ENCODE data around the gene ZNF487. TPM values are rescaled to one million over a fixed set of nuclear protein-coding genes. Genes with fewer than 3 reads are reported as not detected.

The ZNF487 gene
- total and polyA plus RNA-seq, 2 of the 13 experiments (the other 11 are each of a cell fraction or from before 2014, with no cell fraction given): 7.4 to 8.8 TPM

- TF ChIP-seq ATF7 (IDR thresholded peaks at IDR 0.05): no peak
- TF ChIP-seq ATF7 (CRISPR knock-in tag; IDR thresholded peaks at IDR 0.05): no peak; the same call in 1 of the 2 replicates
- no peak for TF ChIP-seq DPF2 (CRISPR knock-in tag; IDR thresholded peaks at IDR 0.05; ENCODE audit: borderline replicate concordance, low read depth)
- TF ChIP-seq RFXAP (CRISPR knock-in tag; IDR thresholded peaks at IDR 0.05; ENCODE audit: borderline replicate concordance): 0 out of 2 replicates have a peak, but pooled peaks have one; percentile 38
- peak; percentile 73 for TF ChIP-seq POLR2AphosphoS5 (IDR thresholded peaks at IDR 0.05; ENCODE audit: low read depth, low read length)
- TF ChIP-seq ZSCAN25 (CRISPR knock-in tag; IDR thresholded peaks at IDR 0.05): peak; percentile 86
- TF ChIP-seq, protein P1, sequence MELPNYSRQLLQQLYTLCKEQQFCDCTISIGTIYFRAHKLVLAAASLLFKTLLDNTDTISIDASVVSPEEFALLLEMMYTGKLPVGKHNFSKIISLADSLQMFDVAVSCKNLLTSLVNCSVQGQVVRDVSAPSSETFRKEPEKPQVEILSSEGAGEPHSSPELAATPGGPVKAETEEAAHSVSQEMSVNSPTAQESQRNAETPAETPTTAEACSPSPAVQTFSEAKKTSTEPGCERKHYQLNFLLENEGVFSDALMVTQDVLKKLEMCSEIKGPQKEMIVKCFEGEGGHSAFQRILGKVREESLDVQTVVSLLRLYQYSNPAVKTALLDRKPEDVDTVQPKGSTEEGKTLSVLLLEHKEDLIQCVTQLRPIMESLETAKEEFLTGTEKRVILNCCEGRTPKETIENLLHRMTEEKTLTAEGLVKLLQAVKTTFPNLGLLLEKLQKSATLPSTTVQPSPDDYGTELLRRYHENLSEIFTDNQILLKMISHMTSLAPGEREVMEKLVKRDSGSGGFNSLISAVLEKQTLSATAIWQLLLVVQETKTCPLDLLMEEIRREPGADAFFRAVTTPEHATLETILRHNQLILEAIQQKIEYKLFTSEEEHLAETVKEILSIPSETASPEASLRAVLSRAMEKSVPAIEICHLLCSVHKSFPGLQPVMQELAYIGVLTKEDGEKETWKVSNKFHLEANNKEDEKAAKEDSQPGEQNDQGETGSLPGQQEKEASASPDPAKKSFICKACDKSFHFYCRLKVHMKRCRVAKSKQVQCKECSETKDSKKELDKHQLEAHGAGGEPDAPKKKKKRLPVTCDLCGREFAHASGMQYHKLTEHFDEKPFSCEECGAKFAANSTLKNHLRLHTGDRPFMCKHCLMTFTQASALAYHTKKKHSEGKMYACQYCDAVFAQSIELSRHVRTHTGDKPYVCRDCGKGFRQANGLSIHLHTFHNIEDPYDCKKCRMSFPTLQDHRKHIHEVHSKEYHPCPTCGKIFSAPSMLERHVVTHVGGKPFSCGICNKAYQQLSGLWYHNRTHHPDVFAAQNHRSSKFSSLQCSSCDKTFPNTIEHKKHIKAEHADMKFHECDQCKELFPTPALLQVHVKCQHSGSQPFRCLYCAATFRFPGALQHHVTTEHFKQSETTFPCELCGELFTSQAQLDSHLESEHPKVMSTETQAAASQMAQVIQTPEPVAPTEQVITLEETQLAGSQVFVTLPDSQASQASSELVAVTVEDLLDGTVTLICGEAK (IDR thresholded peaks at IDR 0.05): no peak
- TF ChIP-seq, protein P1 (CRISPR knock-in tag; IDR thresholded peaks at IDR 0.05): peak; percentile 66
- TF ChIP-seq CAMTA2 (CRISPR knock-in tag; IDR thresholded peaks at IDR 0.05; ENCODE audit: borderline replicate concordance): peak; percentile 37; the same call in 1 of the 2 replicates
- TF ChIP-seq NFKB2 (CRISPR knock-in tag; IDR thresholded peaks at IDR 0.05; ENCODE audit: borderline replicate concordance): peak; percentile 87; the same call in 1 of the 2 replicates
- peak; percentile 70; the same call in 1 of the 2 replicates for TF ChIP-seq KMT2B (CRISPR knock-in tag; IDR thresholded peaks at IDR 0.05)
- no peak for TF ChIP-seq MTA3 (CRISPR knock-in tag; IDR thresholded peaks at IDR 0.05)
- peak; percentile 96 for TF ChIP-seq HIVEP1 (CRISPR knock-in tag; IDR thresholded peaks at IDR 0.05)
- no peak for TF ChIP-seq MAFK (conservative IDR thresholded peaks at IDR 0.05 in 1 of 2, IDR thresholded peaks at IDR 0.05 in 1 of 2; ENCODE audit: low read length in 2 of 2)
- TF ChIP-seq ZNF747 (CRISPR knock-in tag; IDR thresholded peaks at IDR 0.05; ENCODE audit: borderline replicate concordance): peak; percentile 95
- TF ChIP-seq ZNF570 (CRISPR knock-in tag; IDR thresholded peaks at IDR 0.05; ENCODE audit: borderline replicate concordance): no peak
- no peak for TF ChIP-seq ZNF160 (CRISPR knock-in tag; IDR thresholded peaks at IDR 0.05)
- peak; percentile 74; the same call in 1 of the 2 replicates for TF ChIP-seq MXD4 (CRISPR knock-in tag; IDR thresholded peaks at IDR 0.05)
- TF ChIP-seq ZNF12 (CRISPR knock-in tag; IDR thresholded peaks at IDR 0.05): no peak; the same call in 1 of the 2 replicates
Observed at GRCh38 chr10:43436291-43437140, at the start of gene ZNF487 (continued).

All from HepG2 (cell line).